HepG2 (cell line): ENCODE results near the gene MOB4. TPM values are rescaled to one million over a fixed set of nuclear protein-coding genes. Genes with fewer than 3 reads are reported as not detected.

Experiments
- ATAC-seq: fragments of 200-7000 bp; cut with Tn5 transposase; 3 replicates; pipeline ENCODE4 v1.9.1; 2020; ENCODE audit warnings: mild to moderate bottlenecking, moderate library complexity
- BruUV-seq: library from RNA; stranded (reverse); fragments of 400-500 nt; replicated peaks from 2 replicates; lab custom pipeline; 2021; lab: Mats Ljungman, UMichigan
- CTCF ChIA-PET: fragments of 300-600 bp; formaldehyde crosslinking; extraction: SDS; loops from one replicate; lab custom pipeline; 2021; ENCODE audit warnings: low total read pairs, inconsistent platforms, low intra/inter-chr PET ratio; lab: Yijun Ruan, JAX
- POLR2A ChIA-PET: fragments of 350-600 bp; sonication (Branson Sonifier 250); formaldehyde crosslinking; loops from one replicate; lab custom pipeline; 2020; ENCODE audit warnings: antibody characterized with exemption, inconsistent platforms; lab: Yijun Ruan, JAX
- DNase-seq: peaks from one replicate; pipeline ENCODE4 v3.0.0-alpha.2; 2015; ENCODE audit warnings: low spot score
- FAIRE-seq: peaks from 3 replicates; lab custom pipeline; 2011; peaks lifted over from hg19 to GRCh38; lab: Jason Lieb, UNC
- H2AFZ ChIP-seq: one replicate; pipeline ENCODE4 v1.6.1; 2011; ENCODE audit warnings: low read length, inconsistent platforms
- H3K27ac ChIP-seq: fragments of 300-600 bp; 3 replicates; pipeline ENCODE4 v1.8.0; 2011; ENCODE audit warnings: mixed run types, mild to moderate bottlenecking, mixed read lengths, low read length, inconsistent platforms; ENCODE audit not compliant: insufficient read depth; ENCODE audit errors: extremely low read length
- H3K27me3 ChIP-seq, 2 experiments: fragments of 200-600 bp in 1 of 2; 2 replicates in 1 of 2; 3 replicates in 1 of 2; pipeline versions ENCODE4 v1.6.0 to v1.8.0; 2011; ENCODE audit warnings: low read length in 2 of 2, mild to moderate bottlenecking in 2 of 2, moderate library complexity in 2 of 2, inconsistent platforms in 1 of 2; ENCODE audit not compliant: insufficient read depth in 2 of 2, control insufficient read depth in 1 of 2
- H3K36me3 ChIP-seq, 2 experiments: fragments of 200-600 bp in 1 of 2; replicated peaks in 1 of 2; 2 replicates in 1 of 2; 3 replicates in 1 of 2; pipeline versions ENCODE4 v1.5.1 to v1.8.0; 2011; ENCODE audit warnings: low read length in 2 of 2, inconsistent platforms in 1 of 2; ENCODE audit not compliant: insufficient read depth in 2 of 2, control insufficient read depth in 1 of 2
- H3K4me1 ChIP-seq: 2 replicates; pipeline ENCODE4 v1.5.1; 2012; ENCODE audit warnings: low read length, inconsistent platforms; ENCODE audit not compliant: insufficient read depth
- H3K4me2 ChIP-seq: 2 replicates; pipeline ENCODE4 v1.6.0; 2011; ENCODE audit warnings: low read depth, low read length, inconsistent platforms
- H3K4me3 ChIP-seq, 3 experiments: fragments of 200-600 bp in 1 of 3; sonication (generic), shearing (Covaris generic) in 1 of 3; replicated peaks in 1 of 3; 2 replicates each; pipeline ENCODE4 v1.5.1; 2011 to 2016; ENCODE audit warnings: low read length in 3 of 3, inconsistent platforms in 2 of 3, low read depth in 2 of 3, mild to moderate bottlenecking in 2 of 3, control low read depth in 1 of 3, mixed read lengths in 1 of 3; ENCODE audit not compliant: insufficient read depth in 1 of 3
- H3K79me2 ChIP-seq: one replicate; pipeline ENCODE4 v1.6.1; 2011; ENCODE audit warnings: low read length, inconsistent platforms; ENCODE audit not compliant: insufficient read depth
- H3K9ac ChIP-seq: 2 replicates; pipeline ENCODE4 v1.6.0; 2011; ENCODE audit warnings: mild to moderate bottlenecking, low read depth, low read length, inconsistent platforms; ENCODE audit not compliant: insufficient read depth
- H3K9me3 ChIP-seq: 2 replicates; pipeline ENCODE4 v1.5.1; 2012; ENCODE audit warnings: mild to moderate bottlenecking, low read length
- H4K20me1 ChIP-seq: 2 replicates; pipeline ENCODE4 v1.6.0; 2011; ENCODE audit warnings: inconsistent platforms, mild to moderate bottlenecking, low read length, moderate library complexity; ENCODE audit not compliant: insufficient read depth
- CBX1 ChIP-seq: IDR thresholded peaks from one replicate; pipeline ENCODE4 v1.6.1; 2016; ENCODE audit warnings: antibody characterized with exemption, low read depth
- CENPX ChIP-seq: sonication (generic); formaldehyde crosslinking; IDR thresholded peaks from 2 replicates; pipeline ENCODE4 v1.9.0; 2021; ENCODE audit warnings: mild to moderate bottlenecking, missing genetic modification reagents, moderate library complexity
- HDAC2 ChIP-seq: sonication (generic); formaldehyde crosslinking; IDR thresholded peaks from 2 replicates; pipeline ENCODE4 v1.4.0; 2020; ENCODE audit warnings: missing genetic modification reagents
- POLR2A ChIP-seq, 2 experiments: IDR thresholded peaks; 2 replicates each; pipeline ENCODE4 v1.6.1; 2011; ENCODE audit warnings: low read depth in 2 of 2, low read length in 2 of 2, mild to moderate bottlenecking in 1 of 2, moderate library complexity in 1 of 2; ENCODE audit not compliant: insufficient read depth in 1 of 2
- RELA ChIP-seq: sonication (generic); formaldehyde crosslinking; IDR thresholded peaks from 2 replicates; pipeline ENCODE4 v1.4.0; 2020; ENCODE audit warnings: missing genetic modification reagents
- TSC22D2 ChIP-seq: sonication (generic); formaldehyde crosslinking; IDR thresholded peaks from 2 replicates; pipeline ENCODE4 v1.5.1; 2020; ENCODE audit warnings: missing genetic modification reagents, mild to moderate bottlenecking, borderline replicate concordance
- ZNF570 ChIP-seq: sonication (generic); formaldehyde crosslinking; IDR thresholded peaks from 2 replicates; pipeline ENCODE4 v1.4.0; 2020; ENCODE audit warnings: mild to moderate bottlenecking, missing genetic modification reagents, borderline replicate concordance
- WGBS: methylation state at CpG from one replicate; pipeline ENCODE4 v1.1.6; 2017; ENCODE audit warnings: low lambda C conversion rate; 5-methylcytosine and 5-hydroxymethylcytosine counted together
- in situ Hi-C: cut with HindIII; loops from 2 replicates; pipeline ENCODE4 v1.10.0; 2017; ENCODE audit warnings: low pct_unique_long_range_greater_than_20kb; ENCODE audit not compliant: extremely low pct_ligation_motif_present
- intact Hi-C: fragments of 100-400 bp; cut with micrococcal nuclease; formaldehyde crosslinking; loops from one replicate; pipeline ENCODE4 v1.10.0; 2022; ENCODE audit not compliant: unreplicated experiment
- polyA plus RNA-seq, 8 experiments: library from polyadenylated mRNA; depleted of rRNA in 3 of 8; stranded (reverse) in 7 of 8; unstranded in 1 of 8; fragments of >200 nt; fragmentation: Illumina TruSeq in 4 of 8; extraction: Trizol in 4 of 8; gene quantifications; 2 replicates each; pipeline versions ENCODE4 v1.2.1 to v1.2.3, GENCODE V29; 2011 to 2016; ENCODE audit warnings: low read depth in 4 of 8, missing spikeins in 1 of 8, mixed read lengths in 1 of 8; ENCODE audit not compliant: insufficient read depth in 1 of 8
- total RNA-seq, 5 experiments: library from RNA; depleted of rRNA; stranded (reverse); fragments of >200 nt; fragmentation: Illumina TruSeq; extraction: Trizol; gene quantifications; 2 replicates each; pipeline ENCODE4 v1.2.3, GENCODE V29; 2016; ENCODE audit warnings: low read depth in 1 of 5
- TF ChIP-seq, protein P1 (sequence below): sonication (generic); formaldehyde crosslinking; IDR thresholded peaks from 2 replicates; pipeline ENCODE4 v1.9.0; 2021; ENCODE audit warnings: missing genetic modification reagents, borderline replicate concordance
- TF ChIP-seq, protein P2 (sequence below): sonication (generic); formaldehyde crosslinking; IDR thresholded peaks from 2 replicates; pipeline ENCODE4 v1.5.1; 2020; ENCODE audit warnings: mild to moderate bottlenecking, missing genetic modification reagents, borderline replicate concordance
- TF ChIP-seq, protein P3 (sequence below): sonication (generic); formaldehyde crosslinking; IDR thresholded peaks from 2 replicates; pipeline ENCODE4 v1.8.0; 2022; ENCODE audit warnings: missing genetic modification reagents, mild to moderate bottlenecking, moderate library complexity, borderline replicate concordance

Gene MOB4
- total and polyA plus RNA-seq, 2 of the 13 experiments (the other 11 are each of a cell fraction or from before 2014, with no cell fraction given): 35.7 to 38.6 TPM

DNA sequence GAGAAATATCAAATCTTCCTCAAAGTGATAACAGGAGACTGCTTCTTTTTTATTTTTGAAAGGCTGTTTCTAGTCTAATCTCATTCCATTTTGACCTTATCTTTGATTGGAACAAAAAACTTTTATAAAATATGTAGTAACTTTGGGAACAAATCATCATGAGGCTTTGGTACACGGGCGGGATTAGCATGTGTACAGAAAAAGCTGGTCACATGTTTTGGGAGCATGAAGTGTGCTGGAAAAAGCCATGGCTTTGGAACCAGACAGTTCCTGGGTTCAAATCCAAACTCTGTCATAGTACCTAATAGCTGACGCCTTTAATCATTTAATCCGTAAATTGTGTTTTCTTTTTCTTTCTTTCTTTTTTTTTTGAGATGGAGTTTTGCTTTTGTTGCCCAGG, 81.3 kb downstream of the MOB4 start:
- in situ Hi-C loops: no loop called here
- H3K4me2 ChIP-seq: no peak overlapping the region
- no peak overlapping the region for H3K27ac ChIP-seq
- TF ChIP-seq CBX1 (no peak), ZNF570 (CRISPR knock-in tag) (no peak), RELA (CRISPR knock-in tag) (no peak), POLR2A (IDR thresholded peaks at IDR 0.05; ENCODE audit: insufficient read depth in 1 of 2, low read depth in 2 of 2, low read length in 2 of 2) (no peak), TSC22D2 (CRISPR knock-in tag) (no peak), HDAC2 (CRISPR knock-in tag) (no peak), CENPX (CRISPR knock-in tag) (no peak)
- TF ChIP-seq, protein P1, sequence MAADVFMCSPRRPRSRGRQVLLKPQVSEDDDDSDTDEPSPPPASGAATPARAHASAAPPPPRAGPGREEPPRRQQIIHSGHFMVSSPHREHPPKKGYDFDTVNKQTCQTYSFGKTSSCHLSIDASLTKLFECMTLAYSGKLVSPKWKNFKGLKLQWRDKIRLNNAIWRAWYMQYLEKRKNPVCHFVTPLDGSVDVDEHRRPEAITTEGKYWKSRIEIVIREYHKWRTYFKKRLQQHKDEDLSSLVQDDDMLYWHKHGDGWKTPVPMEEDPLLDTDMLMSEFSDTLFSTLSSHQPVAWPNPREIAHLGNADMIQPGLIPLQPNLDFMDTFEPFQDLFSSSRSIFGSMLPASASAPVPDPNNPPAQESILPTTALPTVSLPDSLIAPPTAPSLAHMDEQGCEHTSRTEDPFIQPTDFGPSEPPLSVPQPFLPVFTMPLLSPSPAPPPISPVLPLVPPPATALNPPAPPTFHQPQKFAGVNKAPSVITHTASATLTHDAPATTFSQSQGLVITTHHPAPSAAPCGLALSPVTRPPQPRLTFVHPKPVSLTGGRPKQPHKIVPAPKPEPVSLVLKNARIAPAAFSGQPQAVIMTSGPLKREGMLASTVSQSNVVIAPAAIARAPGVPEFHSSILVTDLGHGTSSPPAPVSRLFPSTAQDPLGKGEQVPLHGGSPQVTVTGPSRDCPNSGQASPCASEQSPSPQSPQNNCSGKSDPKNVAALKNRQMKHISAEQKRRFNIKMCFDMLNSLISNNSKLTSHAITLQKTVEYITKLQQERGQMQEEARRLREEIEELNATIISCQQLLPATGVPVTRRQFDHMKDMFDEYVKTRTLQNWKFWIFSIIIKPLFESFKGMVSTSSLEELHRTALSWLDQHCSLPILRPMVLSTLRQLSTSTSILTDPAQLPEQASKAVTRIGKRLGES: no peak
- TF ChIP-seq, protein P2, sequence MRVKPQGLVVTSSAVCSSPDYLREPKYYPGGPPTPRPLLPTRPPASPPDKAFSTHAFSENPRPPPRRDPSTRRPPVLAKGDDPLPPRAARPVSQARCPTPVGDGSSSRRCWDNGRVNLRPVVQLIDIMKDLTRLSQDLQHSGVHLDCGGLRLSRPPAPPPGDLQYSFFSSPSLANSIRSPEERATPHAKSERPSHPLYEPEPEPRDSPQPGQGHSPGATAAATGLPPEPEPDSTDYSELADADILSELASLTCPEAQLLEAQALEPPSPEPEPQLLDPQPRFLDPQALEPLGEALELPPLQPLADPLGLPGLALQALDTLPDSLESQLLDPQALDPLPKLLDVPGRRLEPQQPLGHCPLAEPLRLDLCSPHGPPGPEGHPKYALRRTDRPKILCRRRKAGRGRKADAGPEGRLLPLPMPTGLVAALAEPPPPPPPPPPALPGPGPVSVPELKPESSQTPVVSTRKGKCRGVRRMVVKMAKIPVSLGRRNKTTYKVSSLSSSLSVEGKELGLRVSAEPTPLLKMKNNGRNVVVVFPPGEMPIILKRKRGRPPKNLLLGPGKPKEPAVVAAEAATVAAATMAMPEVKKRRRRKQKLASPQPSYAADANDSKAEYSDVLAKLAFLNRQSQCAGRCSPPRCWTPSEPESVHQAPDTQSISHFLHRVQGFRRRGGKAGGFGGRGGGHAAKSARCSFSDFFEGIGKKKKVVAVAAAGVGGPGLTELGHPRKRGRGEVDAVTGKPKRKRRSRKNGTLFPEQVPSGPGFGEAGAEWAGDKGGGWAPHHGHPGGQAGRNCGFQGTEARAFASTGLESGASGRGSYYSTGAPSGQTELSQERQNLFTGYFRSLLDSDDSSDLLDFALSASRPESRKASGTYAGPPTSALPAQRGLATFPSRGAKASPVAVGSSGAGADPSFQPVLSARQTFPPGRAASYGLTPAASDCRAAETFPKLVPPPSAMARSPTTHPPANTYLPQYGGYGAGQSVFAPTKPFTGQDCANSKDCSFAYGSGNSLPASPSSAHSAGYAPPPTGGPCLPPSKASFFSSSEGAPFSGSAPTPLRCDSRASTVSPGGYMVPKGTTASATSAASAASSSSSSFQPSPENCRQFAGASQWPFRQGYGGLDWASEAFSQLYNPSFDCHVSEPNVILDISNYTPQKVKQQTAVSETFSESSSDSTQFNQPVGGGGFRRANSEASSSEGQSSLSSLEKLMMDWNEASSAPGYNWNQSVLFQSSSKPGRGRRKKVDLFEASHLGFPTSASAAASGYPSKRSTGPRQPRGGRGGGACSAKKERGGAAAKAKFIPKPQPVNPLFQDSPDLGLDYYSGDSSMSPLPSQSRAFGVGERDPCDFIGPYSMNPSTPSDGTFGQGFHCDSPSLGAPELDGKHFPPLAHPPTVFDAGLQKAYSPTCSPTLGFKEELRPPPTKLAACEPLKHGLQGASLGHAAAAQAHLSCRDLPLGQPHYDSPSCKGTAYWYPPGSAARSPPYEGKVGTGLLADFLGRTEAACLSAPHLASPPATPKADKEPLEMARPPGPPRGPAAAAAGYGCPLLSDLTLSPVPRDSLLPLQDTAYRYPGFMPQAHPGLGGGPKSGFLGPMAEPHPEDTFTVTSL: no peak
- TF ChIP-seq, protein P3, sequence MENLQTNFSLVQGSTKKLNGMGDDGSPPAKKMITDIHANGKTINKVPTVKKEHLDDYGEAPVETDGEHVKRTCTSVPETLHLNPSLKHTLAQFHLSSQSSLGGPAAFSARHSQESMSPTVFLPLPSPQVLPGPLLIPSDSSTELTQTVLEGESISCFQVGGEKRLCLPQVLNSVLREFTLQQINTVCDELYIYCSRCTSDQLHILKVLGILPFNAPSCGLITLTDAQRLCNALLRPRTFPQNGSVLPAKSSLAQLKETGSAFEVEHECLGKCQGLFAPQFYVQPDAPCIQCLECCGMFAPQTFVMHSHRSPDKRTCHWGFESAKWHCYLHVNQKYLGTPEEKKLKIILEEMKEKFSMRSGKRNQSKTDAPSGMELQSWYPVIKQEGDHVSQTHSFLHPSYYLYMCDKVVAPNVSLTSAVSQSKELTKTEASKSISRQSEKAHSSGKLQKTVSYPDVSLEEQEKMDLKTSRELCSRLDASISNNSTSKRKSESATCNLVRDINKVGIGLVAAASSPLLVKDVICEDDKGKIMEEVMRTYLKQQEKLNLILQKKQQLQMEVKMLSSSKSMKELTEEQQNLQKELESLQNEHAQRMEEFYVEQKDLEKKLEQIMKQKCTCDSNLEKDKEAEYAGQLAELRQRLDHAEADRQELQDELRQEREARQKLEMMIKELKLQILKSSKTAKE (CRISPR knock-in tag): no peak
- TF ChIP-seq, all 625 proteins: peak for 0
- ATAC-seq: no peak
- BruUV-seq: no TSS peak
- WGBS: 73% methylated on average over 4 of the region's 4 CpGs
- Histone ChIP-seq H3K27me3 (peaks cover 0 to 17% of the 10 kb centered on the region in 2 experiments; a peak in 2 of 5 replicates), H3K79me2 (no peaks in the 10 kb centered on the region), H3K4me3 (no peak overlapping the region), H3K9me3 (no peaks in the 10 kb centered on the region), H4K20me1 (no peaks in the 10 kb centered on the region), H3K9ac (no peak overlapping the region), H2AFZ (no peak overlapping the region), H3K36me3 (no peaks in the 10 kb centered on the region), H3K4me1 (peaks cover 23% of the 10 kb centered on the region)
- no peak for FAIRE-seq
- intact Hi-C loops: loop anchor here (5.0 kb wide), 1 partner anchor 80 kb away; the partner anchor contains the start of gene MOB4
- ChIA-PET POLR2A (no interaction called here), CTCF (no interaction called here)
- DNase-seq: no peak
